NCI-H460 (cell line): ENCODE results near the gene UGGT2. TPM values are rescaled to one million over a fixed set of nuclear protein-coding genes. Genes with fewer than 3 reads are reported as not detected.
A peak's percentile ranks its signal among the peaks of the same experiment; 100 is the strongest.
"Not testable (repeated sequence)": the region's sequence is repeated elsewhere in the genome, so short reads cannot be mapped to it uniquely, and the experiment has no call there.

Experiments
- DNase-seq: peaks from one replicate; pipeline ENCODE4 v3.0.0-alpha.2; 2016; ENCODE audit warnings: low read depth; ENCODE audit errors: extremely low read depth
- total RNA-seq: library from RNA; depleted of rRNA; stranded (reverse); fragments of >200 nt; shearing (Covaris generic); gene quantifications from 2 replicates; pipeline ENCODE4 v1.2.3, GENCODE V29; 2014

UGGT2 gene
- total RNA-seq, 1 experiment from 2014 or later, result 44.4 TPM

- DNase-seq, result not testable (repeated sequence)
Observed at GRCh38 chr13:95972651-95973050, 80.5 kb downstream of the UGGT2 start.

DNA sequence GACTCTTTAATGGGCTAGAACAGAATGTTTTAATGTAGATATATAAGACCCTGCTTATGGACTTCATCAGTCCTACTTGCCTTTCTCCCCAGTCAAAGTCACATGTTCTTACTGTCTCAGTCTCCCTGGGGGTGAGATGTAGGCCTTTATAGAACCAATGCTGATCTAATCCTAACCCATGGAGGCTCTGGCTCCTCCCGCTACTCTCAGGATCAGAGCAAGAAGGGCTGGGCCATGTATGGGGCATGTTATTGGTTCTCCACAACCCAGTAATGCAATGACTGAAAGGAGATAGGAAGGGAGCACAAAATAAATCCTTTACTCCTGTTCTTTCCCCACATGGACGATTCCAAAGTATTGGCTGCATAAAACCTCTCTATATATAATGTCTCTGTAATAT lies 82.3 kb downstream of the UGGT2 start:
- DNase-seq, result no peak

DNA sequence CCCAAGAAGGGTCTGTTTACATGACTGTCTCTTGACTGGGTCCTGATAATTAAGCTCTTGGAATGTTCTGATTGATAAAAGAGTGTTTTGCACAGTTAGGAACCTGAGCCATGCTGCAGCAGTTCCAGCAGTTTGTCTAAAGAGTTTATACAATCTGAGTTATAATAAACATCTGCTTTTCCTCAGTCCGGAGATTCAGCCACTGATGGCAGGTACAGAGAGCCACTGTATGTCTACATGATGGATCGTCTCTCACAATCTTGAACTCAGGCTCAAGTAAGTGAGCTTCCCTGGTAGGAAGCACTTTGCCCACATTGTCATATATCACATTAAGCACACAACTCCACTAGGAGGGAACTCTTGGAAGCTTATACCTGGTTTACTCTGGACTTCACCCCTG lies 84.3 kb downstream of the UGGT2 start:
- no peak for DNase-seq

DNA sequence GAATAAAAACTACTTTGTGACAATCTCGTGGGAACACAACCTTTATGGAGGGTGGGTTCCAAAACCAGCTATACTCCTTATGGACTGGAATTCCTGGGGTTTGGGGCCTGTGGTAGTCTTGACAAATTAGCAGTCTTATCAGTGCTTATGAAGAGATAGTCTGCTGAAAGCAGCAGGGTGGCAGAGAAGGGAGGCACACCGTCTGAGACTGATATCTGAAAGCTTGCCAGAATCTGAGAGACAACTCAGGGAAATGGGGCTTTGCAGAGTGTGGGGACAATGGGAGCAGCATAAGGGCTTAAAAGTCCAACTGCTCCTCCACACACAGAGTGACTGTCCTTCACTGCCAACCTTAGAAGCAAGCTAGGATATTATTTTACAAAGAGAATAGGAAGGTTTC lies 95.9 kb downstream of the UGGT2 start:
- DNase-seq, result no peak

DNA sequence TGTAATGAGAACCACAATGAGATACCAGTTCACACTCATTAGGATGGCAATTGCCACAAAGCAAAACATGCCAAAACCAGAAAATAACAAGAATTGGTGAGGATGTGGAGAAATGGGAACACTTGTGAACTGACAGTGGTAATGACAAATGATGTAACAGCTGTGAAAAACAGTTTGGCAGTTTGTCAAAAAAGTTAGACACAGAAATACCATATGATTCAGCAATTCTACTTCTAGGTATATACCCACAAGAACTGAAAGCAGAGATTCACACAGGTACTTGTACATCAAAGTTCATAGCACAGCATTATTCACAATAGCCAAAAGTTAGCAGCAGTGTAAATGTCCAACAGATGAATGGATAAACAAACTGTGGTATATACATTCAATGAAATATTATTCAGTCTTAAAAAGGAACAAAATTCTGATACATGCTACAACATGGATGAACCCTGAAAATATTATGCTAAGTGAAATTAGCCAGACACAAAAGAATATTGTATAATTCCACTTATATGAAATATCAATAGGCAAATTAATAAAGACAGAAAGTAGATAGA lies 96.5 kb downstream of the UGGT2 start:
- peak; percentile 24 for DNase-seq

DNA sequence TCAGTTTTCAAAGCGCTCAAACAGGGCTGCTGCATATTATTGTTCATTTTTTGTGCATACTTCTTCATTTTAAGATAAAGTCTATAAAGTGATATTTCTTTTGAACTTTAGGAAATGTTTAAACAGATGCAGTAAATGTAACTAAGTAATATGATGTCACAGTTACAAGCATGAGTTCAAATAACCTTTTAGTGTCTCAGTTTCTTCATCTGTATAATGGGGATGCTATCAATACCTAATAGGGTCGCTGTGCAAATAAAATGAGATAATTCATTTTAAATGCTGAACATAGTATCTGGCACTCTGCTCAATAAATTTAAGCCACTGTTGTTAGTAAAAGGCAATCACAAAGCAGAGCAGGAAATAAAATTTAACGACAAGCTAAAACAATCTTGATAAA lies 97.5 kb downstream of the UGGT2 start:
- no peak for DNase-seq

GRCh38 chr13:95955255-95955654 lies 97.9 kb downstream of the UGGT2 start:
- DNase-seq, result no peak

DNA sequence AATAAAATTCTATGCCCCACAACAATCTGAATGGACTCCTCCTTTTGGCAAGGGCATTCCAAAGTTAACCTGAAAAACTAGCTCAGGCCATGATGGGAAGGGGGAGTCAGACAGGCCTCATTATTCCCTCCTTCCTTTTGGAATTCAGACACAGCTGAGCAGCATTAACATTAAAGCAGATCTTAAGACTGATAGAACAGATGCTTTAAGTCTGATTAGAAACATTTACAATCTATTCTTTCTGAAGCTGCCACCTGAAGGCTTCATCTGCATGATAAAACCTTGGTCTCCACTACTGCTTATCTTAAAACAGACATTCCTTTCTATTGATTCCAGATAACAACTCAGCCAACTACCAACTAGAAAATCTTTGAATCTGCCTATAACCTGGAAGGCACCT lies 98.9 kb downstream of the UGGT2 start:
- no peak for DNase-seq

GRCh38 chr13:95950103-95950502 lies 103.1 kb downstream of the UGGT2 start:
- DNase-seq, result no peak

GRCh38 chr13:95948656-95949055 lies 104.5 kb downstream of the UGGT2 start:
- DNase-seq, result no peak

GRCh38 chr13:95937714-95938320 lies 115.4 kb downstream of the UGGT2 start:
- DNase-seq, result no peak

DNA sequence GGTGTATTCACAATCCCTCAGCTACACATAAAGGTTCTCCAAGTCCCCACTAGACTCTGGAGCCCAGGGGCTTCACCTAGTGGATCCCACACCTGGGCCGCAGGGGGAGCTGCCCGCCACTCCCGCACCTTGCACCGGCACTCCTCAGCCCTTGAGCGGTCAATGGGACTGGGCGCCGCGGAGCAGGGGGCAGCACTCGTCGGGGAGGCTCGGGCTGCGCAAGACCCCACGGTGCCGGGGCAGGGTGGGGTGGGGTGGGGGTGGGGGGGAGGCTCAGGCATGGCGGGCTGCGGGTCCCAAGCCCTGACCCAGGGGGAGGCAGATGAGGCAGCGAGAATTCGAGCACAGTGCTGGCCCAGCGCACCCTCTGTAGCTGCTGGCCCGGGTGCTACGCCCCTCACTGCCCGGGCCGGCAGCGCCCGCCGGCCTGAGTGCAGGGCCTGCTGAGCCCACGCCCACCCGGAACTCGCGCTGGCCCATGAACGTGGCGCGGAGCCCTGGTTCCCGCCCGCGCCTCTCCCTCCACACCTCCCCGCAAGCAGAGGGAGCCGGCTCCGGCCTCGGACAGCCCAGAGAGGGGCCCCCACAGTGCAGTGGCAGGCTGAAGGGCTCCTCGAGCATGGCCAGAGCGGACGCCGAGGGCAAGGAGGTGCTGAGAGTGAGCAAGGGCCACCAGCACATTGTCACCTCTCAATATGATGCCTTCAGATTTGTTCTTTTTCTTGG lies 121.7 kb downstream of the UGGT2 start:
- DNase-seq, result no peak

DNA sequence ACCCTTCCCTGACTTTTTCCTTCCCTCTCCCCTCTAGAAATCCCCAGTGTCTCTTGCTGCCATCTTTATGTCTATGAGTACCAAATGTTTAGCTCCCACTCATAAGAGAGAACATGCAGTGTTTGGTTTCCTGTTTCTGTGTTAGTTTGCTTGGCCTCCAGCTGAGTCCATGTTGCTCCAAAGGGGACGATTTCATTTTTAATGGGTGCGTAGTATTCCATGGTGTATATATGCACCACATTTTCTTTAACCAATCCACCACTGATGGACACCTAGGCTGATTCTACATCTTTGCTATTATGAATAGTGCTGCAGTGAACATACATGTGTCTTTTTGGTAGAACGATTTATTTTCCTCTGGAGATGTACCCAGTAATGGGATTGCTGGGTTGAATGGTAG lies 123.8 kb downstream of the UGGT2 start:
- DNase-seq, result no peak

- DNase-seq, result not testable (repeated sequence)
Observed at GRCh38 chr13:95928367-95928906, 124.8 kb downstream of the UGGT2 start.

- no peak for DNase-seq
Observed at GRCh38 chr13:95926231-95926630, 127.0 kb downstream of the UGGT2 start.

DNA sequence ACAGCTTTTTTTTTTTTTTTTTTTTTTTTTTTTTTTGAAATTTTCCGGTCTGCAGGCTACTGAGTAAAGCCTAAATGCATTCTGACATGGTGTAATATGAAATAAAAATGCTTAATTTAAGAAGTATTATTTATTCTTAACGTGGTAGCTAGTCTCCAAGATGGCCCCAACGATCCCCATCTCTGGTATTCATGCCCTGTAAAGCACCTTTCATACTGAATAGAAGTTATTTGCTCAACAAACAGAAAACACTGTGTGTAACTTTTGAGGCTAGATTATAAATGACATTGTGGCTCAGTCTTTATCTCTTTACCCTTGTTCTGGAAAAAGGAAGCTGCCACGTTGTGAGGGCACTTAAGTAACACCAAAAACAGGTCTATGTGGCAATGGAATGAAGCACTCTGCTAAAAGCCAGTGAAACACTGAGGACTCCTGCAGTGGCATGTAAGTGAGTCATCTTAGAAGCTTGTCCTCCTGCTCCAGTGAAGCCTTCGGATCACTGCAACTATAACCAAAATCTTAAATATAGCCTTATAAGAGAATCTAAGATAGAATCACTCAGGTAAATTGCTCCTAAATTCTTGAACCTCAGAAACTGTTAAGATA lies 128.7 kb downstream of the UGGT2 start:
- DNase-seq, result no peak

- no peak for DNase-seq
Observed at GRCh38 chr13:95921485-95921884, 131.7 kb downstream of the UGGT2 start.

GRCh38 chr13:95920485-95920884 lies 132.7 kb downstream of the UGGT2 start:
- no peak for DNase-seq

DNA sequence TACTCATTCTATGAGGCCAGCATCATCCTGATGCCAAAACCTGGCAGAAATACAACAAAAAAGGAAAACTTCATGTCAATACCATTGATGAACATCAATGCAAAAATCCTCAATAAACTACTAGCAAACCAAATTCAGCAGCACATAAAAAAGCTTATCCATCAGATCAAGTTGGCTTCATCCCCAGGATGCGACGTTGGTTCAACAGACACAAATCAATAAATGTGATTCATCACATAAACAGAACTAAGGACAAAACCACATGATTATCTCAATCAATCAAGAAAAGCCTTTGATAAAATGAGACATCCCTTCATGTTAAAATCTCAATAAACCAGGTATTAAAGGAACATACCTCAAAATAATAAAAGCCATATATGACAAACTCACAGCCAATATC lies 134.3 kb downstream of the UGGT2 start:
- DNase-seq, result no peak

DNA sequence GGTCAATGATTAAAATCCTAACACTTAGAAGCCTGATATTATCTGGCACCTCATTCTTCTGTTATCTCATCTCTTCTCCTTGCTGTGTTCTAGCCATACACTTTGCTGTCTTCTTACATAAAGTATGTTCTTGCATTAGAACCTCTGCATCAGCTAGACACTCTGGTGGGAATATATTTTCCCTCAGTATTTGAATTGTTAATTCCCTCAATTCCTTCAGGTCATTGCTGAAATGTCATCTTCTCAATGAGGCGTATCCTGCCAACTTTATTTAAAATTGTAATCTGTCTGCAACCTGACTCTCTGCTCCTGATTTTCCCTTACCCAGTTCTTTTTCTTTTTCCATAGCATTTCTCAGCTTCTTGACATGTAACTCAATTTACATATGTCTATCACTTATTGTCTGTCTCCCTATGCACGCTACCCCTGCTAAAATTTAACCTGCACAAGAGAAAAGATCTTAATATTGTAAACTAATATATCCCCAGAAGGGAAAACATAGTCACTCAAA lies 138.2 kb downstream of the UGGT2 start:
- DNase-seq, result no peak

- no peak for DNase-seq
Observed at GRCh38 chr13:95906999-95907398, 146.2 kb downstream of the UGGT2 start.
